H9 (cell line): ENCODE results near the gene ZSWIM1. TPM values are rescaled to one million over a fixed set of nuclear protein-coding genes. Genes with fewer than 3 reads are reported as not detected.

Experiments
- DNase-seq: peaks from one replicate; pipeline ENCODE4 v3.0.0-alpha.2; 2017
- H2AFZ ChIP-seq: one replicate; pipeline ENCODE4 v1.6.1; 2013; ENCODE audit warnings: mild to moderate bottlenecking, low read length, control low read depth, moderate library complexity
- H2AK5ac ChIP-seq: 2 replicates; pipeline ENCODE4 v1.6.1; 2013; ENCODE audit warnings: low read length, control low read depth, mixed read lengths; ENCODE audit not compliant: insufficient read length
- H2BK120ac ChIP-seq: one replicate; pipeline ENCODE4 v1.6.1; 2013; ENCODE audit warnings: low read depth, mild to moderate bottlenecking, low read length, control low read depth, inconsistent platforms; ENCODE audit not compliant: poor library complexity, severe bottlenecking
- H2BK12ac ChIP-seq: 2 replicates; pipeline ENCODE4 v1.6.1; 2013; ENCODE audit warnings: low read length, control low read depth, mixed read lengths, low read depth; ENCODE audit not compliant: insufficient read length
- H2BK15ac ChIP-seq: 2 replicates; pipeline ENCODE4 v1.6.1; 2013; ENCODE audit warnings: low read depth, low read length, control low read depth
- H2BK20ac ChIP-seq: one replicate; pipeline ENCODE4 v1.6.1; 2013; ENCODE audit warnings: low read depth, mild to moderate bottlenecking, low read length, control low read depth, inconsistent platforms; ENCODE audit not compliant: poor library complexity, severe bottlenecking
- H2BK5ac ChIP-seq: 2 replicates; pipeline ENCODE4 v1.6.1; 2013; ENCODE audit warnings: low read length, control low read depth, mixed read lengths; ENCODE audit not compliant: insufficient read length
- H3K14ac ChIP-seq: 2 replicates; pipeline ENCODE4 v1.6.1; 2013; ENCODE audit warnings: low read length, control low read depth; ENCODE audit not compliant: insufficient read depth
- H3K18ac ChIP-seq: 2 replicates; pipeline ENCODE4 v1.6.1; 2013; ENCODE audit warnings: low read depth, mild to moderate bottlenecking, mixed read lengths, low read length, control low read depth; ENCODE audit not compliant: insufficient read length
- H3K23ac ChIP-seq: 2 replicates; pipeline ENCODE4 v1.6.1; 2013; ENCODE audit warnings: low read length, control low read depth, mixed read lengths, low read depth; ENCODE audit not compliant: insufficient read length
- H3K23me2 ChIP-seq: 2 replicates; pipeline ENCODE4 v1.6.1; 2013; ENCODE audit warnings: low read depth, mild to moderate bottlenecking, mixed read lengths, low read length, control low read depth; ENCODE audit not compliant: insufficient read length, poor library complexity, severe bottlenecking
- H3K27ac ChIP-seq: 2 replicates; pipeline ENCODE4 v1.5.1; 2013; ENCODE audit warnings: low read length, control low read depth, mixed read lengths, low read depth; ENCODE audit not compliant: insufficient read length
- H3K27me3 ChIP-seq: 2 replicates; pipeline ENCODE4 v1.6.1; 2013; ENCODE audit warnings: low read length, control low read depth, inconsistent platforms; ENCODE audit not compliant: insufficient read depth
- H3K4ac ChIP-seq: 2 replicates; pipeline ENCODE4 v1.6.1; 2013; ENCODE audit warnings: low read depth, mild to moderate bottlenecking, control low read depth, inconsistent platforms, low read length, moderate library complexity
- H3K4me1 ChIP-seq: 2 replicates; pipeline ENCODE4 v1.6.1; 2013; ENCODE audit warnings: low read length, control low read depth, inconsistent platforms; ENCODE audit not compliant: insufficient read depth
- H3K4me2 ChIP-seq: 2 replicates; pipeline ENCODE4 v1.6.1; 2013; ENCODE audit warnings: low read length, control low read depth, mixed read lengths; ENCODE audit not compliant: insufficient read length, insufficient read depth
- H3K56ac ChIP-seq: 2 replicates; pipeline ENCODE4 v1.6.1; 2013; ENCODE audit warnings: low read depth, mild to moderate bottlenecking, mixed read lengths, low read length, control low read depth; ENCODE audit not compliant: insufficient read length
- H3K79me1 ChIP-seq: 2 replicates; pipeline ENCODE4 v1.6.1; 2013; ENCODE audit warnings: low read depth, mild to moderate bottlenecking, moderate library complexity, low read length, control low read depth, inconsistent platforms; ENCODE audit not compliant: insufficient read depth, poor library complexity, severe bottlenecking
- H3K79me2 ChIP-seq: 2 replicates; pipeline ENCODE4 v1.6.1; 2013; ENCODE audit warnings: low read length, control low read depth, inconsistent platforms; ENCODE audit not compliant: insufficient read depth
- H3K9ac ChIP-seq: 2 replicates; pipeline ENCODE4 v1.6.1; 2013; ENCODE audit warnings: low read length, control low read depth, mixed read lengths; ENCODE audit not compliant: insufficient read length; ENCODE audit errors: extremely low read depth
- H3K9me3 ChIP-seq: one replicate; pipeline ENCODE4 v1.6.1; 2013; ENCODE audit warnings: low read depth, low read length, inconsistent platforms; ENCODE audit not compliant: control insufficient read depth
- H3T11ph ChIP-seq: one replicate; pipeline ENCODE4 v1.6.1; 2013; ENCODE audit warnings: mild to moderate bottlenecking, low read length, control low read depth, inconsistent platforms
- H4K20me1 ChIP-seq: one replicate; pipeline ENCODE4 v1.6.1; 2013; ENCODE audit not compliant: control insufficient read depth, insufficient read length, insufficient read depth
- H4K5ac ChIP-seq: 2 replicates; pipeline ENCODE4 v1.6.1; 2013; ENCODE audit warnings: low read depth, mild to moderate bottlenecking, mixed read lengths, low read length, control low read depth; ENCODE audit not compliant: insufficient read length
- H4K8ac ChIP-seq: replicated peaks from 2 replicates; pipeline ENCODE4 v1.6.1; 2013; ENCODE audit warnings: low read length, control low read depth, mixed read lengths, low read depth; ENCODE audit not compliant: insufficient read length
- H4K91ac ChIP-seq: 2 replicates; pipeline ENCODE4 v1.6.1; 2013; ENCODE audit warnings: low read depth, mild to moderate bottlenecking, moderate library complexity, mixed read lengths, low read length, control low read depth; ENCODE audit not compliant: insufficient read length
- H3K27ac Mint-ChIP-seq, 3 experiments: 2 replicates in 2 of 3; 3 replicates in 1 of 3; pipeline ENCODE4 v1.8.0; 2020 to 2021; ENCODE audit warnings: mixed read lengths in 3 of 3, mild to moderate bottlenecking in 1 of 3, moderate library complexity in 1 of 3
- H3K27me3 Mint-ChIP-seq: 2 replicates; pipeline ENCODE4 v1.8.0; 2021; ENCODE audit warnings: low read depth, mild to moderate bottlenecking, moderate library complexity, mixed read lengths
- H3K36me3 Mint-ChIP-seq, 3 experiments: 2 replicates in 2 of 3; 3 replicates in 1 of 3; pipeline ENCODE4 v1.8.0; 2020 to 2021; ENCODE audit warnings: low read depth in 3 of 3, mixed read lengths in 3 of 3; ENCODE audit not compliant: insufficient read depth in 1 of 3
- H3K4me1 Mint-ChIP-seq, 2 experiments: 2 replicates each; pipeline ENCODE4 v1.8.0; 2020; ENCODE audit warnings: mixed read lengths in 2 of 2
- H3K4me3 Mint-ChIP-seq, 2 experiments: 2 replicates in 1 of 2; 3 replicates in 1 of 2; pipeline ENCODE4 v1.8.0; 2020 to 2021; ENCODE audit warnings: mild to moderate bottlenecking in 2 of 2, mixed read lengths in 2 of 2, moderate library complexity in 1 of 2
- H3K9me3 Mint-ChIP-seq, 2 experiments: 2 replicates in 1 of 2; 3 replicates in 1 of 2; pipeline ENCODE4 v1.8.0; 2020; ENCODE audit warnings: mild to moderate bottlenecking in 2 of 2, mixed read lengths in 2 of 2, moderate library complexity in 1 of 2
- WGBS: extraction: QIAGEN DNeasy Blood & Tissue Kit; methylation state at CpG from one replicate; pipeline ENCODE4 v1.1.7; 2013; ENCODE audit warnings: missing lambda C conversion rate, low lambda C conversion rate, mixed read lengths; ENCODE audit not compliant: insufficient read length; ENCODE audit errors: extremely low coverage; 5-methylcytosine and 5-hydroxymethylcytosine counted together
- total RNA-seq: library from RNA; stranded (reverse); gene quantifications from 2 replicates; pipeline ENCODE4 v1.2.1, GENCODE V29; 2021
- TF ChIP-seq, protein P1 (sequence below): fragments of 200-600 bp; sonication (generic); conservative IDR thresholded peaks from 3 replicates; pipeline ENCODE4 v1.8.0; 2021; ENCODE audit warnings: antibody characterized with exemption, mild to moderate bottlenecking

The ZSWIM1 gene
- total RNA-seq, 1 experiment from 2014 or later, result 13.0 TPM

DNA sequence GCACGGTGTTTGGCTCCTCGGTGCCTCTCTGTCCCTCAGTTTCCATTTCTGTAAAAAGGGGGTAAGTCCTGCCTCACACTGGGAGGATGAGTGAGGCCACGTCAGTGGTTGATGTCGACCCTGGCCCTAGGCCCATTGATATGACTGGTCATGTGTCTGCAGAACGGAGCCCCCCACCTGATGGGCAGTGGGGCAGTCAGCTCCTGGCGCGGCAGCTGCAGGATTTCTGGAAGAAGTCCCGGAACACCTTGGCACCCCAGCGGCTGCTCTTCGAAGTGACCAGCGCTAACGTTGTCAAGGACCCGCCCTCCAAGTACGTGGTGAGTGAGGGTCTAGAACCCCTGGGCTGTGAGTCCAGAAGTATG lies 46.2 kb upstream of the ZSWIM1 start:
- H2BK120ac ChIP-seq, result no peak overlapping the region
- H2AK5ac ChIP-seq, result no peak overlapping the region
- H3K56ac ChIP-seq, result no peak overlapping the region
- no peaks in the 10 kb centered on the region for H3K79me2 ChIP-seq
- Mint-ChIP-seq H3K27me3 (no peaks in the 10 kb centered on the region), H3K36me3 (peaks cover 2 to 31% (median 29%) of the 10 kb centered on the region in 3 experiments; a peak in 6 of 7 replicates), H3K9me3 (no peaks in the 10 kb centered on the region), H3K4me1 (peaks cover 23 to 25% of the 10 kb centered on the region in 2 experiments), H3K4me3 (peak overlapping the region; percentile 75 to 88), H3K27ac (peak overlapping the region in 1 of 3 experiments; percentile 52; a peak in 1 of 7 replicates)
- no peak for DNase-seq
- H2BK15ac ChIP-seq, result no peak overlapping the region
- H3K27ac ChIP-seq, result no peak overlapping the region
- no peak overlapping the region for H3K14ac ChIP-seq
- H3K4ac ChIP-seq, result no peak overlapping the region
- H3K27me3 ChIP-seq, result no peaks in the 10 kb centered on the region
- peaks cover 4% of the 10 kb centered on the region; the same call in 1 of the 2 replicates for H3K4me1 ChIP-seq
- H3K23ac ChIP-seq, result no peak overlapping the region
- H2AFZ ChIP-seq, result no peak overlapping the region
- no peak overlapping the region for H2BK12ac ChIP-seq
- H3K9me3 ChIP-seq, result no peaks in the 10 kb centered on the region
- no peak overlapping the region for H3K18ac ChIP-seq
- H4K8ac ChIP-seq, result no peak overlapping the region
- H3K9ac ChIP-seq, result no peak overlapping the region
- peaks cover 9% of the 10 kb centered on the region for H3K23me2 ChIP-seq
- no CpG with 5 or more reads among the region's 14 CpGs for WGBS
- no peak overlapping the region for H3T11ph ChIP-seq
- no peaks in the 10 kb centered on the region for H4K20me1 ChIP-seq
- no peak overlapping the region for H4K5ac ChIP-seq
- H3K4me2 ChIP-seq, result peak overlapping the region; percentile 80
- H3K79me1 ChIP-seq, result peaks cover 5% of the 10 kb centered on the region
- no peak overlapping the region for H2BK20ac ChIP-seq
- H4K91ac ChIP-seq, result no peak overlapping the region
- H2BK5ac ChIP-seq, result no peak overlapping the region
- TF ChIP-seq, protein P1, sequence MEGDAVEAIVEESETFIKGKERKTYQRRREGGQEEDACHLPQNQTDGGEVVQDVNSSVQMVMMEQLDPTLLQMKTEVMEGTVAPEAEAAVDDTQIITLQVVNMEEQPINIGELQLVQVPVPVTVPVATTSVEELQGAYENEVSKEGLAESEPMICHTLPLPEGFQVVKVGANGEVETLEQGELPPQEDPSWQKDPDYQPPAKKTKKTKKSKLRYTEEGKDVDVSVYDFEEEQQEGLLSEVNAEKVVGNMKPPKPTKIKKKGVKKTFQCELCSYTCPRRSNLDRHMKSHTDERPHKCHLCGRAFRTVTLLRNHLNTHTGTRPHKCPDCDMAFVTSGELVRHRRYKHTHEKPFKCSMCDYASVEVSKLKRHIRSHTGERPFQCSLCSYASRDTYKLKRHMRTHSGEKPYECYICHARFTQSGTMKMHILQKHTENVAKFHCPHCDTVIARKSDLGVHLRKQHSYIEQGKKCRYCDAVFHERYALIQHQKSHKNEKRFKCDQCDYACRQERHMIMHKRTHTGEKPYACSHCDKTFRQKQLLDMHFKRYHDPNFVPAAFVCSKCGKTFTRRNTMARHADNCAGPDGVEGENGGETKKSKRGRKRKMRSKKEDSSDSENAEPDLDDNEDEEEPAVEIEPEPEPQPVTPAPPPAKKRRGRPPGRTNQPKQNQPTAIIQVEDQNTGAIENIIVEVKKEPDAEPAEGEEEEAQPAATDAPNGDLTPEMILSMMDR, result no peak
